Measurements from ENCODE around the gene SAP130.

The SAP130 gene

GRCh38 chr2:128027801-128028667 is at the start of gene SAP130:
SAP130 (minus strand) TSS chr2:128028059; CDS start chr2:128026292, 1,767 bp downstream.
- H3K4me3 ChIP-seq (ENCODE audit: low read depth, low read length) = peak within 1 kb of the TSS; percentile 89
- TF ChIP-seq, protein P1, sequence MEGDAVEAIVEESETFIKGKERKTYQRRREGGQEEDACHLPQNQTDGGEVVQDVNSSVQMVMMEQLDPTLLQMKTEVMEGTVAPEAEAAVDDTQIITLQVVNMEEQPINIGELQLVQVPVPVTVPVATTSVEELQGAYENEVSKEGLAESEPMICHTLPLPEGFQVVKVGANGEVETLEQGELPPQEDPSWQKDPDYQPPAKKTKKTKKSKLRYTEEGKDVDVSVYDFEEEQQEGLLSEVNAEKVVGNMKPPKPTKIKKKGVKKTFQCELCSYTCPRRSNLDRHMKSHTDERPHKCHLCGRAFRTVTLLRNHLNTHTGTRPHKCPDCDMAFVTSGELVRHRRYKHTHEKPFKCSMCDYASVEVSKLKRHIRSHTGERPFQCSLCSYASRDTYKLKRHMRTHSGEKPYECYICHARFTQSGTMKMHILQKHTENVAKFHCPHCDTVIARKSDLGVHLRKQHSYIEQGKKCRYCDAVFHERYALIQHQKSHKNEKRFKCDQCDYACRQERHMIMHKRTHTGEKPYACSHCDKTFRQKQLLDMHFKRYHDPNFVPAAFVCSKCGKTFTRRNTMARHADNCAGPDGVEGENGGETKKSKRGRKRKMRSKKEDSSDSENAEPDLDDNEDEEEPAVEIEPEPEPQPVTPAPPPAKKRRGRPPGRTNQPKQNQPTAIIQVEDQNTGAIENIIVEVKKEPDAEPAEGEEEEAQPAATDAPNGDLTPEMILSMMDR (IDR thresholded peaks at IDR 0.05; ENCODE audit: control insufficient read depth, extremely low read depth, insufficient read depth) = no peak
- DNase-seq (ENCODE audit: low read depth) = peak; percentile 67

DNA sequence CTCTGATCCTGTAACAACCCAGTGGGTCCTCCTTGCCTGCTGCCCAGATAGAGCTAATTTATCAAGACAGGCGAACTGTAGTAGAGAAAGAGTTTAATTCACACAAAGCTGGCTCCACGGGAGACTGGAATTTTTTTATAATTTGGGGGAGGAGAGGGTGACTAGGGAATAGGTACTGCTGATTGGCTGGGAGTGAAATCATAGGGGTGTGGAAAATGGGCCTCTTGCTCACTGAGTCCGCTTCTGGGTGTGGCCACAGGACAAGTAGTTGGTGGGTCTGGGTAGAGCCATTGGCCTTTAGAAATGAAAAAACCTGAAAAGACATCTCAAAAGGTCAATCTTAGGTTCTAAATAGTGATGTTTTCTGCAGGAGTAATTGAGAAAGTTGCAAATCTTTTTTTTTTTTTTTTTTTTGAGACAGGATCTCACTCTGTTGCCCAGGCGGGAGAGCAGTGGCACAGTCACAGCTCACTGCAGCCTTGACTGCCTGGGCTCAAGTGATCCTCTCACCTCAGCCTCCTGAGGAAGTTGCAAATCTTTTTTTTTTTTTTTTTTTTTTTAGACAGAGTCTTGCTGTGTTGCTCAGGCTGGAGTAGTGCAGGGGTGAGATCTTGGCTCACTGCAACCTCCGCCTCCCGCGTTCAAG is 48.7 kb upstream of the SAP130 start:
- no peak for DNase-seq (ENCODE audit: low read depth)
- no peak overlapping the region for H3K4me3 ChIP-seq (ENCODE audit: low read depth, low read length)
- TF ChIP-seq, protein P1 (IDR thresholded peaks at IDR 0.05; ENCODE audit: control insufficient read depth, extremely low read depth, insufficient read depth) = no peak

- no peak for DNase-seq (ENCODE audit: low read depth)
- TF ChIP-seq, protein P1 (IDR thresholded peaks at IDR 0.05; ENCODE audit: control insufficient read depth, extremely low read depth, insufficient read depth) = no peak
- no peak overlapping the region for H3K4me3 ChIP-seq (ENCODE audit: low read depth, low read length)
Observed at GRCh38 chr2:128073278-128073677, 45.4 kb upstream of the SAP130 start.

DNA sequence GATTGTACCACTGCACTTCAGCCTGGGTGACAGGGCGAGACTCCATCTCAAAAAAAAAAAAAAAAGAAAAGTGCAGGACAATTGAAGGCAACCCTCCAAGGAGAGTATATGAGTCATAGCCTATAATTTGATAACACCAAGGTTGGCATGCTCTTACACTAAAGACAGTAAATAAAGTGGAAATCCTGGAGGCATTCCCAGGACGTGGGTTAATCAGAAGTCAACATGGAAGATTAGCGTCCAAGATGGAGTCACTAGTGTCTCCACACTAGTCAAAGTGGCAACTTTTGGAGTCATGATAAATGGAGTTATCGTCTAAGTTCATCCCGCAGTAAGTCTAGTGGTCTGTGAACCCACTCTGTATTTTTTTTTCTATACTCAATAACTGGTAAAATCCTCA is 41.9 kb upstream of the SAP130 start:
- TF ChIP-seq, protein P1 (IDR thresholded peaks at IDR 0.05; ENCODE audit: control insufficient read depth, extremely low read depth, insufficient read depth) = no peak
- H3K4me3 ChIP-seq (ENCODE audit: low read depth, low read length) = no peak overlapping the region
- DNase-seq (ENCODE audit: low read depth) = peak; percentile 56

DNA sequence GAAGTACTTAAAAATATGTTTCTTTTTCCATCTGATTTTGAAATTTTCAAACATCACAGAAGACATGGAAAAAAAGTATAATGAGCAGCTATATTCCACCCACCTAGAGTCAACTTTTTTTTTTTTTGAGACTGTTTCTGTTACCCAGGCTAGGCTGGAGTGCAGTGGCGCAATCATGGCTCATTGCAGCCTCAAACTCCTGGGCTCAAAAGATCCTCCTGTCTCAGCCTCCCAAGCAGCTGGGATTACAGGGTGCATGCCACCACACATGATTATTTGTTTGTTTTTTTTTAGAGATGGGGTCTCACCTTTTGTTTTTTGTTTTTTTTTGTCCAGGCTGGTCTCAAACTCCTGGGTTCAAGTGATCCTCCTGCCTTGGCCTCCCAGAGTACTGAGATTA is 36.5 kb upstream of the SAP130 start:
- no peak for DNase-seq (ENCODE audit: low read depth)
- TF ChIP-seq, protein P1 (IDR thresholded peaks at IDR 0.05; ENCODE audit: control insufficient read depth, extremely low read depth, insufficient read depth) = no peak
- H3K4me3 ChIP-seq (ENCODE audit: low read depth, low read length) = no peak overlapping the region

DNA sequence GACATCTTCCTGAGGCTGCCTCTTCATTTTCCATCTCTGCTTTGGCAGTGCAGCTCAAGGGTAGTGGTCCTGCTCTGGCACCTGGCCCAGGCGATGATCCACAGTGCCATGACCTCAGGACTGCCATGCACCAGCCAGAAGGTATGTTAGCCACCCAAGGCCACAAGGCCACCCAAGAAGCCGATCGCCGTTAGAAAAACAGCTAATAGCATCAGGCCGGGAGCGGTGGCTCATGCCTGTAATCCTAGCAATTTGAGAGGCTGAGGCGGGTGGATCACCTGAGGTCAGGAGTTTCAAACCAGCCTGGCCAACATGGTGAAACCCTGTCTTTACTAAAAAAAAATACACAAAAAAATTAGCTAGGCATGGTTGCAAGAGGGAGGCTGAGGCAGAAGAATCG is 34.7 kb upstream of the SAP130 start:
- H3K4me3 ChIP-seq (ENCODE audit: low read depth, low read length) = no peak overlapping the region
- TF ChIP-seq, protein P1 (IDR thresholded peaks at IDR 0.05; ENCODE audit: control insufficient read depth, extremely low read depth, insufficient read depth) = no peak
- no peak for DNase-seq (ENCODE audit: low read depth)

Measured in LNCaP clone FGC (cell line).